Epithelial cell of esophagus (primary cell): ENCODE data around the gene FBXO3.

Experiments used
- DNase-seq: peaks from one replicate; pipeline ENCODE4 v3.0.0; 2010; ENCODE audit warnings: low read depth
- H3K4me3 ChIP-seq: 2 replicates; pipeline ENCODE4 v1.5.1; 2011; ENCODE audit warnings: mild to moderate bottlenecking, low read length, control low read depth
- CTCF ChIP-seq: IDR thresholded peaks from 2 replicates; pipeline ENCODE4 v1.5.1; 2011; ENCODE audit warnings: low read depth, mild to moderate bottlenecking, low read length, control low read depth, inconsistent platforms; ENCODE audit not compliant: insufficient read depth; ENCODE audit errors: missing control alignments

FBXO3 gene

GRCh38 chr11:33696411-33696810 is 77.9 kb downstream of the FBXO3 start:
- no peak overlapping the region for H3K4me3 ChIP-seq
- DNase-seq = no peak
- TF ChIP-seq CTCF = no peak

GRCh38 chr11:33695051-33695566 is 79.2 kb downstream of the FBXO3 start:
- H3K4me3 ChIP-seq = no peak overlapping the region
- DNase-seq = no peak
- TF ChIP-seq CTCF = no peak

GRCh38 chr11:33694346-33695050 is 79.8 kb downstream of the FBXO3 start:
- no peak for DNase-seq
- no peak for TF ChIP-seq CTCF
- no peak overlapping the region for H3K4me3 ChIP-seq

GRCh38 chr11:33692541-33692940 is 81.8 kb downstream of the FBXO3 start:
- DNase-seq = no peak
- no peak overlapping the region for H3K4me3 ChIP-seq
- TF ChIP-seq CTCF = no peak

- TF ChIP-seq CTCF = peak; percentile 9
- H3K4me3 ChIP-seq = no peak overlapping the region
- peak; percentile 95 for DNase-seq
Measured at GRCh38 chr11:33692013-33692504, 82.3 kb downstream of the FBXO3 start.

GRCh38 chr11:33691066-33691864 is 83.1 kb downstream of the FBXO3 start:
- no peak for TF ChIP-seq CTCF
- H3K4me3 ChIP-seq = no peak overlapping the region
- DNase-seq = peak; percentile 63
